Activated CD4-positive, alpha-beta T cell treated with anti-CD3 and anti-CD28 coated beads for 36 hours (primary cell): Measurements from ENCODE around the gene MPP4. TPM values are rescaled to one million over a fixed set of nuclear protein-coding genes. Genes with fewer than 3 reads are reported as not detected.

ENCODE experiments used
- ATAC-seq: fragments of 200-7000 bp; cut with Tn5 transposase; one replicate; pipeline ENCODE4 v1.10.0; 2021; ENCODE audit warnings: mild to moderate bottlenecking, moderate library complexity
- CTCF ChIA-PET: fragments of 350-600 bp; sonication (Branson Sonifier 250); formaldehyde crosslinking; loops from one replicate; lab custom pipeline; 2021; ENCODE audit warnings: antibody characterized with exemption; lab: Charles Lee
- POLR2A ChIA-PET: fragments of 350-600 bp; sonication (Branson Sonifier 250); formaldehyde crosslinking; loops from one replicate; lab custom pipeline; 2021; ENCODE audit warnings: antibody characterized with exemption, inconsistent platforms; lab: Charles Lee
- DNase-seq: peaks from one replicate; pipeline ENCODE4 v3.0.0-alpha.2; 2020
- H3K27ac Mint-ChIP-seq: one replicate; pipeline ENCODE4 v1.8.0; 2021; ENCODE audit warnings: mixed read lengths
- H3K27me3 Mint-ChIP-seq: one replicate; pipeline ENCODE4 v1.8.0; 2021; ENCODE audit warnings: mixed read lengths
- H3K36me3 Mint-ChIP-seq: one replicate; pipeline ENCODE4 v1.8.0; 2021; ENCODE audit warnings: low read depth, mixed read lengths
- H3K4me1 Mint-ChIP-seq: one replicate; pipeline ENCODE4 v1.8.0; 2021; ENCODE audit warnings: mixed read lengths
- H3K4me3 Mint-ChIP-seq: one replicate; pipeline ENCODE4 v1.8.0; 2021; ENCODE audit warnings: mild to moderate bottlenecking, moderate library complexity, mixed read lengths
- H3K9me3 Mint-ChIP-seq: one replicate; pipeline ENCODE4 v1.8.0; 2021; ENCODE audit warnings: low read depth, mixed read lengths
- intact Hi-C, 2 experiments: fragments of 100-400 bp; cut with DNase I in 1 of 2; cut with micrococcal nuclease in 1 of 2; formaldehyde crosslinking; loops; one replicate each; pipeline versions ENCODE4 v1.14.2 to v1.15.1; 2022 to 2024; cut with DNase I, micrococcal nuclease
- total RNA-seq, 2 experiments: library from RNA; stranded (reverse); gene quantifications; one replicate each; pipeline ENCODE4 v1.2.3, GENCODE V29; 2021

Gene MPP4
- total RNA-seq, 2 experiments from 2014 or later: not detected

- ChIA-PET POLR2A (no interaction called here), CTCF (no interaction called here)
- Mint-ChIP-seq H3K27me3 (no peaks in the 10 kb centered on the region), H3K4me3 (no peak overlapping the region), H3K27ac (no peak overlapping the region), H3K4me1 (no peaks in the 10 kb centered on the region), H3K36me3 (no peaks in the 10 kb centered on the region), H3K9me3 (no peaks in the 10 kb centered on the region)
- intact Hi-C loops: no loop called here
- no peak for DNase-seq
- no peak for ATAC-seq
These were observed 76.0 kb downstream of the MPP4 start for GRCh38 chr2:201622306-201622970.

DNA sequence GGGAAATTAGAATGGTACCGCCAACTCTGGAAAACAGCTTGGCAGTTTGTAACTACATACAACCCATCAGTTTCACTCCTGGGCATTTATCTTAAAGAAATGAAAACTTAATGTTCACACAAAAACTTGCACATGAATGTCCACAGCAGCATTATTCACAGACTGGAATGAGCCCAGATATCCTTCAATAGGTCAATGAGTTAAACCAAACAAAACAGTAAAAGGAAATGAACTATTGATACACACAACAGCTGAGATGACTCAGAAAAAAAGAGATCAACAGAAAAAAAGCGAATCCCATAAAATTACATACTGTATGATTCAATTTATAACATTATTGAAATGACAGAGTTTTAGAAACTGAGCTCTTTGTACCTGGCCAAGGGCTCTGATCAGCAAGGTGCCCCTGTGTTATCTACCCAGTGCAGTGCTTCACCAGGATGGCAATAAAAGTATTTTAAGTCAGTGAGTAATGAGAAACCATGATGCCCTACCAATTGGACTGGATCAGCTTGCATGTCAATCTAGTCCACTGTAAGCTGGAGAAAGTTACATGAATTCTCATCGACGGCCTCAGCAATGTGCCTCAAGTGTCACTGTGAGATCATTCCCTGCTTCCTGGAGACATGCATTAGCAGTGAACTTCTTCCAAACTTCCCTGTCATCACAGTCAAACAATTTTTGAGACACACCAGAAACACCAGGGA lies 77.0 kb downstream of the MPP4 start:
- intact Hi-C loops: no loop called here
- H3K36me3 Mint-ChIP-seq: no peaks in the 10 kb centered on the region

GRCh38 chr2:201618744-201619662 lies 79.4 kb downstream of the MPP4 start:
- no peaks in the 10 kb centered on the region for H3K9me3 Mint-ChIP-seq
- ChIA-PET POLR2A (interaction anchor here (0.7 kb wide), 1 partner anchor 332 kb away, joined by 3 read pairs; no protein-coding TSS in a partner anchor), CTCF (no interaction called here)
- H3K36me3 Mint-ChIP-seq: no peaks in the 10 kb centered on the region
- H3K27me3 Mint-ChIP-seq: no peaks in the 10 kb centered on the region
- H3K4me3 Mint-ChIP-seq: no peak overlapping the region
- H3K27ac Mint-ChIP-seq: no peak overlapping the region
- intact Hi-C loops: no loop called here
- H3K4me1 Mint-ChIP-seq: no peaks in the 10 kb centered on the region
- no peak for ATAC-seq
- peak; percentile 23 for DNase-seq

More for the DNA sequence above, 77.0 kb downstream of the MPP4 start:
- Mint-ChIP-seq H3K9me3 (no peaks in the 10 kb centered on the region), H3K4me3 (no peak overlapping the region), H3K4me1 (no peaks in the 10 kb centered on the region), H3K27me3 (no peaks in the 10 kb centered on the region), H3K27ac (no peak overlapping the region)
- ChIA-PET POLR2A (interaction anchor here (0.6 kb wide), 1 partner anchor 802 kb away, joined by 3 read pairs; no protein-coding TSS in a partner anchor), CTCF (no interaction called here)
- DNase-seq: no peak
- ATAC-seq: no peak

- POLR2A ChIA-PET: no interaction called here
- Mint-ChIP-seq H3K36me3 (no peaks in the 10 kb centered on the region), H3K4me3 (no peak overlapping the region), H3K9me3 (peaks cover 6% of the 10 kb centered on the region), H3K27me3 (peaks cover 13% of the 10 kb centered on the region), H3K4me1 (no peaks in the 10 kb centered on the region), H3K27ac (no peak overlapping the region)
- intact Hi-C loops: no loop called here
- ATAC-seq (no peak), DNase-seq (no peak)
- CTCF ChIA-PET: no interaction called here
These were observed 90.4 kb downstream of the MPP4 start for GRCh38 chr2:201608021-201608420.

DNA sequence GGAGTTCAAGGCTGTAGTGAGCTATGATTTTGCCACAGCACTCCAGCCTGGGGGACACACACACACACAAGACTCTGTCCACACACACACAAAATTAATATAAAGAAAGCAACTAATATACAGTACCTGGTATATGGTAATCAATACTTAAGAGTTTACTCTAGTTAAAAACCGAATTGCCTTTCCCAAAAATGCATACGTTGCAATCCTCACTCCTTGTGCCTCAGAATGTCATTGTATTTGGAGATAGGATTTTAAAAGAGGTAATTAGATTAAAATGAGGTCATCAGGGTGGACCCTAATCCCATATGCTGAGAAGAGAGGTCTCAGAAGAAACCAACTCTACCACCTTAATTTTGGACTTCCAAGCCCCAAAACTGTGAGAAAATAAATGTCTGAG lies 90.9 kb downstream of the MPP4 start:
- H3K36me3 Mint-ChIP-seq: no peaks in the 10 kb centered on the region
- H3K27ac Mint-ChIP-seq: no peak overlapping the region
- H3K4me3 Mint-ChIP-seq: no peak overlapping the region
- ChIA-PET POLR2A (no interaction called here), CTCF (no interaction called here)
- peaks cover 15% of the 10 kb centered on the region for H3K27me3 Mint-ChIP-seq
- intact Hi-C loops: no loop called here
- DNase-seq (no peak), ATAC-seq (no peak)
- peaks cover 6% of the 10 kb centered on the region for H3K9me3 Mint-ChIP-seq
- no peaks in the 10 kb centered on the region for H3K4me1 Mint-ChIP-seq

- ATAC-seq (no peak), DNase-seq (no peak)
- H3K4me3 Mint-ChIP-seq: no peak overlapping the region
- no peaks in the 10 kb centered on the region for H3K4me1 Mint-ChIP-seq
- ChIA-PET CTCF (no interaction called here), POLR2A (no interaction called here)
- peaks cover 2% of the 10 kb centered on the region for H3K36me3 Mint-ChIP-seq
- peaks cover 14% of the 10 kb centered on the region for H3K27me3 Mint-ChIP-seq
- intact Hi-C loops: no loop called here
- peaks cover 16% of the 10 kb centered on the region for H3K9me3 Mint-ChIP-seq
- H3K27ac Mint-ChIP-seq: no peak overlapping the region
These were observed 97.5 kb downstream of the MPP4 start for GRCh38 chr2:201600906-201601305.

GRCh38 chr2:201597397-201597796 lies 101.0 kb downstream of the MPP4 start:
- Mint-ChIP-seq H3K4me1 (no peaks in the 10 kb centered on the region), H3K27ac (no peak overlapping the region), H3K4me3 (no peak overlapping the region), H3K36me3 (peaks cover 2% of the 10 kb centered on the region), H3K27me3 (peaks cover 4% of the 10 kb centered on the region), H3K9me3 (peaks cover 16% of the 10 kb centered on the region)
- POLR2A ChIA-PET: no interaction called here
- CTCF ChIA-PET: interaction anchor here (1.0 kb wide), 1 partner anchor 85 kb away, joined by 3 read pairs; no protein-coding TSS in a partner anchor
- DNase-seq (no peak), ATAC-seq (no peak)
- intact Hi-C loops: no loop called here

Other genes starting within 250 kb of the MPP4 start
- 10 to 100 TPM; 22.5 to 25.6 TPM for gene TRAK2, start 247.2 kb downstream of the MPP4 start, total RNA-seq
- gene STRADB, start 246.9 kb downstream of the MPP4 start, total RNA-seq: 10 to 100 TPM; 20.5 to 21.8 TPM
- 10 to 100 TPM; 11.5 to 12.5 TPM for gene TMEM237, start 55.1 kb downstream of the MPP4 start, total RNA-seq
- gene ALS2, start 82.3 kb upstream of the MPP4 start, total RNA-seq: 10 to 100 TPM; 12.3 to 12.4 TPM
- gene CDK15, start 107.9 kb upstream of the MPP4 start, total RNA-seq: not detected